GM21528 (cell line): ENCODE results near the gene XCL1.
"Not testable (repeated sequence)": the region's sequence is repeated elsewhere in the genome, so short reads cannot be mapped to it uniquely, and the experiment has no call there.

Source experiments
- ATAC-seq: cut with Tn5 transposase; IDR thresholded peaks from one replicate; pipeline ENCODE4 v1.9.1; 2021; ENCODE audit warnings: mild to moderate bottlenecking, moderate library complexity; ENCODE audit not compliant: unreplicated experiment, low FRiP score

Gene XCL1, protein sequence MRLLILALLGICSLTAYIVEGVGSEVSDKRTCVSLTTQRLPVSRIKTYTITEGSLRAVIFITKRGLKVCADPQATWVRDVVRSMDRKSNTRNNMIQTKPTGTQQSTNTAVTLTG

DNA sequence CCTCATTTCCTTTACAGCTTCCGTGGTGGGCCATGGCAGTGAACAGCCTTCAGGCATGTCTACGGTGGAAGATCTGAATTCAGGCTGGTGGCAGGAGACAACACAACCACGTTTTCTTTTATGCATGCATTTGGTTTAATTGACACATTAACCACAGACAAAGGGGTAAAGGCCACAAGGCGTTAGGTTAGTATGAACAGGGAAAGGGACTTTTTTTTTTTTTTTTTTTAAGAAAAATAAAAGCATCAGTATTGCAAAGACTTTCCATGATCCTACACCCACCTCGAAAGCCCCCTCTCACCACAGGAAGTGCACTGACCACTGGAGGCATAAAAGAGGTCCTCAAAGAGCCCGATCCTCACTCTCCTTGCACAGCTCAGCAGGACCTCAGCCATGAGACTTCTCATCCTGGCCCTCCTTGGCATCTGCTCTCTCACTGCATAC lies at the start of gene XCL1:
Gene XCL1, plus strand, starts transcription at position 361 of the 444 bp plus-strand sequence. Its CDS starts 33 bp downstream, at position 394.
- ATAC-seq = not testable (repeated sequence)

DNA sequence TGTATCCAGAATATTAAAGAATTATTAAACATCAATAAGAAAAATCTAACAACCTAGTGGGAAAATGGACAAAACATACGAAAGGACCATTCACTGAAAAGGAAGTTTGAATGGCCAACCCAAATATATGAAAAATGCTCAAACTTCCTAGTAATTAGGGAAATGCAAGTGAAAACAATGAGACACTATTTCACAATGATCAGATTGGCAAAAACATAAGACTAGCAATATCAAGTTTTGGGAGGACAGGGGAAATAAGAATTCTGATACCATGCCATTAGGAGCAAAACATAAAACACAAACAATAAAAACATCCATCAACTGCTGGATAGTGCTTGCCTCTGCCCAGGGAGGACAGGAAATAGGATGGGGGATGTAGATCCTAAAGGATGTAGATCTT lies 46.9 kb upstream of the XCL1 start:
- ATAC-seq = no peak

DNA sequence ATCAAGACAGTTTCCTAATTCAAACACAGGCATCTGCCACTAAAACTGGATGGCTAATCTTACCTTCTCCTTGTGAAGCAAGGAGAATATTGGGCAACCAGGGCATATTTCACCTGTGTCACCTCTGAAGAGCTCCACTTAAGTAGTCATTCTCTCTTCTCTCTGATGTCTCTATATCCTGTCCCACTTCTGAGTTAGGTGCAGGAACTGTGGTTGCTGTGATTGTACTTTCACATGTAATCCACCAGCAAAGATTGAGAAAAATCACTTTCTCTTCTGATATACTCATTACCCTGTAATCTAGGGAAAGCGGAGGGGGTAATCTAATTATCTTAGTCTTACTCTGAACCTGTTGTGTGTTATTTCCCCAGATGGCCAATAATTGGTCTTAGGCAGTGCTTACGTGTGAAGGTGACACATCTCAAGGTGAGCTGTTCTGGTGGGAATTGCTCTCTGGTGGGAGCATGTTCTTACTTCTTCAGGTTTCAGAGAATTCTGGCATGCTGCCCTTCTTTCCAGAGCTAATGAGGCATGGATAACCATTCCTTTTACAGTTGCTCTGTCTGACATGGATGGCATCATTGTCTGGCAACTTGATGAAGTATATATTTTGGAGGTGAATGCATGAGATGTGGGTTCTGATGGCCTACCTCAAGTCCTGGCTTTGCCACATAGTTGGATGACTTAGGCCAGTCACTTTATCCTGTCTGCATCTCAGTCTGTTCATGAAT lies 44.6 kb upstream of the XCL1 start:
- ATAC-seq = no peak

DNA sequence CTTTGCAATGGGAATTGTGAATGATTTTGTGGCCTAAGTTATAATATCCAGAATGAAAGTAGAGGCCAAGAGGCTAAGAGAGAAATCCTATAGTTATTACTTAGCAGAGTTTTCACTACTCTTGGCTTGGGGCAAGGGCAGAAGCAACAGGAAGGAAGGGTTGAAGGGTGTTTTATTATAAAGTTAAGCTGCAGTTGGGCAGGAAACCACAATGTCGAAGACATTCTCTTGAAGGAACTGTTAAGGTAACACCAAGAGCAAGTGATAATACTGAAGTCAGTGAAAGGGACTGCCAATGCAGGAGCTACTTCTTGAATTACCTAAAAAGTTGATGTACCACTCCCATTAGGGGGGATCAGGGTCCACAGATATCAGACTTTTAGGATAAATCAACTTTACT lies 40.9 kb upstream of the XCL1 start:
- ATAC-seq = no peak

DNA sequence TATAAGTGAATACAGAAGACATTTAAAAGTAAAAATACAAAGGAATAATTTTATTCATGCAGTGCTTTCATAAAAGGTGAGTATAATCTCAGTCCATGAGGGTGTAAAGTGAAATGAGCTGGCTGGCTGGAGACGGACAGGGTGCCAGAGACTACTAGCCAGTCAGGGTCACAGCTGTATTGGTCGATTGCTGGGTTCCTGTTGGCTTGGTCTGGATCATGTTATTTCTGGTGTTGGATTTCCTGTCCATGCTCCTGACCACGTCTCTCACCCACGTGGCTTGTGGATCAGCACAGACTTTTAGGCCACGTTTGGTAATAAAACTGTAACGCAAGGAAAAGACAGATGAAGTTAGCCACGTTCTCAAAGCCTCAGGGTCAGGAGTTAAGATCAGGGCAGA lies 35.6 kb upstream of the XCL1 start:
- not testable (repeated sequence) for ATAC-seq

DNA sequence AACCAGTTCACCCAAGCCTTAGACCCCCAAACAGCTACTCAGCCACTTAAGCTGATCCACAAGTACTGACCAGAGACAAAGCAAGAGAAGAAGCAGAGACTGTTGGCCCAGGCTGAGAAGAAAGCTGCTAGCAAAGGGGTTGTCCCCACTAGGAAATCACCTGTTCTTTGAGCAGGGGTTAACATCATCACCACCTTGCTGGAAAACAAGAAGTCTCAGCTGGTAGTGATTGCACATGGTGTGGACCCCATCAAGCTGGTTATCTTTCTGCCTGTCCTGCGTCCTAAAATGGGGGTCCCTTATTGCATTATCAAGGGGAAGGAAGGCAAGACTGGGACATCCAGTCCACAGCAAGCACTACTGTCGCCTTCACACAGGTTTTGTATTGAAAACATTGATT lies 33.4 kb upstream of the XCL1 start:
- ATAC-seq = not testable (repeated sequence)

DNA sequence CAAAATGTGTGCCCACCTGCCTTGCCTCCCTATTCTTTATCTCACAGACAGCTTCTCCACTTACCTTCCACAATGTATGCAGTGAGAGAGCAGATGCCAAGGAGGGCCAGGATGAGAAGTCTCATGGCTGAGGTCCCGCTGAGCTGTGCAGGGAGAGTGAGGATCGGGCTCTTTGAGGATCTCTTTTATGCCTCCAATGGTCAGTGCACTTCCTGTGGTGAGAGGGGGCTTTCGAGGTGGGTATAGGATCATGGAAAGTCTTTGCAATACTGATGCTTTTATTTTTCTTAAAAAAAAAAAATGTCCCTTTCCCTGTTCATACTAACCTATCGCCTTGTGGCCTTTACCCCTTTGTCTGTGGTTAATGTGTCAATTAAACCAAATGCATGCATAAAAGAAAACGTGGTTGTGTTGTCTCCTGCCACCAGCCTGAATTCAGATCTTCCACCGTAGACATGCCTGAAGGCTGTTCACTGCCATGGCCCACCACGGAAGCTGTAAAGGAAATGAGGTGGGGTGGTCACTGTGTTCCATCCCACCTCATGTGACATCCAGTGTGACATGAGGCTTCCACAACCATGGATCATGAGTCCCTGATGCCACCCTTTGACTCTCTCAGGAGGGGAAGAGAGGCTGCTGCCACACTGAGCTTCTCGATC lies 32.4 kb upstream of the XCL1 start, which contains the start of gene XCL2:
Gene XCL2, minus strand, starts transcription at position 158 of the 659 bp plus-strand sequence. Its CDS starts 33 bp downstream, at position 125.
- ATAC-seq = not testable (repeated sequence)

DNA sequence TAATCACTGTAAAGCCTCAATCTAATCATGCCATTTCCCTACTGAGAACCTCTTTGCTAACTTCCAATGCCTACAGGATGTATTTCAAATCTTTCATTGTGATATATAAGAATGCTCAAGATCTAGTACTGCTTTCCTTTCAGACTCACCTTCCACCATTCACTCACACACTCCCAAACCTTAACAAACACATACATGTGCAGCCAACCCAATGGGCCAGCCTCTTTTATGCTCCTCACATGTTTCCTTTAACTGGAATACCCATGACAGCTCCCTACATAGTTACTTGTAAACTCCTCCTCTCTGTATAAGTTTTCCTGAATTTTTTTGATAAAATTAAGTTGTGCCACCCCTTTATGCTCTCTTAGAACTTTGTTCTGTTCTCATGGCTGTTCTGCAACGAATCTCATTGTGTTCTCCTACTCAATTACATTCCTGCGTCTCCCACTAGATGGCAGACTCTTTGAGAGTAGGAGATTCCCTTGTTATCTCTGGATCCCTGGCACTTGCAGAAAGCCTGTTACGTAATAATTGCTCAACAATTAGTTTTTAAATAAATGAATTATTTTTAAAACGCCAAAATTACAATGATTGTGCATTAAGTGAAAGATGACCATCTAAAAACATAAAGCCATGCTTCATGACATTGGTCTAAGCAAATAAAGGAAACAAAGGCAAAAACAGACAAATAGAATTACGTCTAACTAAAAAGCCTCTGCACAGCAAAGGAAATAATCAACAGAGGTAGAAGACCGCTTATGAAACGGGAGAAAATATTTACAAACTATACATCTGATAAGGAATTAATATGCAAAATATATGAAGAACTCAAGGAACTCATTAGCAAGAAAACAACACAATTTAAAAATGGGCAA lies 30.5 kb upstream of the XCL1 start:
- ATAC-seq = not testable (repeated sequence)

DNA sequence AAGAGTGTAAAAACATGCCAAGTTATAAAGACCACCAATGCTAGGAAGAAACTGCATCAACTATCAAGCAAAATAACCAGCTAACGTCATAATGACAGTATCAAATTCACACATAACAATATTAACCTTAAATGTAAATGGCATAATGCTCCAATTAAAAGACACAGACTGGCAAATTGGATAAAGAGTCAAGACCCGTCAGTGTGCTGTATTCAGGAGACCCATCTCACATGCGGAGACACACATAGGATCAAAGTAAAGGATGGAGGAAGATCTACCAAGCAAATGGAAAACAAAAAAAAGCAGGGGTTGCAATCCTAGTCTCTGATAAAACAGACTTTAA lies 29.9 kb upstream of the XCL1 start:
- not testable (repeated sequence) for ATAC-seq

DNA sequence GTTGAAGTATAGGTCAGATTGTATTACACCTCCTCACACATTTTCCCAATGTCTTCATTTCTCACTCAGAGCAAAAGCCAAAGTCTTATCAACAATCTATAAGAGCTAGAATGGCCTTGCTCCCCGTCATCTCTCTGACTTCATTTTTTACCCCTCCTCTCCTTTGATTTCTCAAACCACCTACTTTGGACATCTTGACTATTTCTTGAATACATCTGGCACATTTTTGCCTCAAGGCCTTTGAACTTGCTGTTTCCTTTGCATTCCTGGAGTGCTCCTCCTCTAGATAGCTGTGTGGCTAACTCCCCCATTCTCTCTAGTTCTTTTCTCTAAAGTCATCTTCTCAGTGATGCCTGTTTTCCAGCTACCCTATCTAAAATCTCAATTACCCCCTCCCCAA lies 25.4 kb upstream of the XCL1 start:
- ATAC-seq = no peak

DNA sequence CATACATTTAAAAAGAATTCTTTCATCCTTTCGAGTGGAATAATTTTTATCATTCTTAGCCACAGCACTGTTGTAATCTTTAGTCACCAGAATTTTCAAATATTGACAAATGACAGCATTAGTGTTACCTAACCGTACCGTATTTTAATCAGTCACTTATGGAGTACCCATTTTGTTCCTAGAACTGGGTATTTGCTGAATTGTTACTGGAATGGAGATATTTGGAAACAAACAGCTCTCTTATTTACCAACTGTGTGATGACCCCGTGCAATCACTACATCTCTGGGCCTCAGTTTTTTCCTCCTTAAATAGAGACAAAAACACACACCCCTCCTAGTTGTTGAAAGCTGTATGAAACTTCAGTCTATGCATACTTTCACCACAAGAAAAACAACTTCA lies 24.7 kb upstream of the XCL1 start:
- ATAC-seq = no peak

DNA sequence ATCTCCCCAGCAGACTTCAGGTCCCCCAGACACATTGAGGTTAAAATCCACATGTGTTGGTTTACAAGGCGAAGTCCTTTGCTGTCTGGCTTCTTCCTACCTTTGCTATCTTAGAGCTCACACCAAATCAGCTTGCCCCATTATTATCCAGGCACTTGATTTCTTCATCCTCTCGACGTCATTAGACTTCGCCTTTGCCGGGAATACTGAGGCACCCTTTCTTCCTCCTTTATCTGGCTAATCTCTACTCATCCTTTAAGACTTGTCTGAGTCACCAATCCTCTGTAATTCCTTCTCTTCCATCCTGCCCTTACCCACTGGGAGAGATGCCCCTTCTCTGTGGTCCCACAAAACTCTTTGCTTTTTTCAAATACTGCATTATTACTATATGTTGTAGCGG lies 23.4 kb upstream of the XCL1 start:
- no peak for ATAC-seq

DNA sequence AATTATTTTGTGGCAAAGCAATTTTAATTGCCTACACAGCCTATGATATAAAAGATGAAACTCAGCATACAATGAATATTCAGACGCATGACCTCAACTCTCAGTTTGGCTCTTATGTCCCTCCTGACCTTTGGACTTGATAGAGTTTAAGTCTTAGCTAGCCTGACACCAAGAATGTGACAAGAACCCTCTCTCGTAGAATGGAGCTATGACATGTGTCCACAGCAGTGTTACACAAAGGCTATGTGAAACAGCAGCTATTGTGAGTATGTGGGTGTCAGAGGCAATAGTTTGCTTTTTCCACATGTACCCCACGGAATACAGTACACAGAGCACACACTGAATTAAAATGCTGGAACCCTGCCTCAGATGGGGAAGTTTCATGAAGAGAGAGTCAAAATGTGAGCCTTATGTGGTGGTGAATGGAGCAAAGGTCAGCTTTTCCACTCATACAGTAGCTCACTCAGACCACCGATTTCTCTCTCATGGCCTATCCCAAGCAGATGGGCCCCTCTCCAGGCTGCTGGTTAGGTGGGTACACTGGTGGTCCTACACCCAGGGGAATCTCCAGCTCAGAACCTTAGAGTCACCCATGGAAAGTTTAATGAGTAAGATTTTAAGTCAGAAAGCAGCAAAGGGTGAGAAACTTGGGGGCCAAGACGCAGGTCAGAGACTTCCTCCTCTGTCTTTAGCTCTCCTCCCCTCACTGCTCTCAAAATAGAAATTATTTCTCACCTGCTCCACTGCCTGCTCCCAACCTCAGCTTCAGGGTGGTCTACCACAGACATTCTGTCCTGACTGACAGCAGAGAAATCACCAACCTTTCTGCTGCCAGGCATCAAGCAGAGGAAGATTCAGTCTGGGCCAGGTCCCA lies 22.5 kb upstream of the XCL1 start:
- no peak for ATAC-seq

DNA sequence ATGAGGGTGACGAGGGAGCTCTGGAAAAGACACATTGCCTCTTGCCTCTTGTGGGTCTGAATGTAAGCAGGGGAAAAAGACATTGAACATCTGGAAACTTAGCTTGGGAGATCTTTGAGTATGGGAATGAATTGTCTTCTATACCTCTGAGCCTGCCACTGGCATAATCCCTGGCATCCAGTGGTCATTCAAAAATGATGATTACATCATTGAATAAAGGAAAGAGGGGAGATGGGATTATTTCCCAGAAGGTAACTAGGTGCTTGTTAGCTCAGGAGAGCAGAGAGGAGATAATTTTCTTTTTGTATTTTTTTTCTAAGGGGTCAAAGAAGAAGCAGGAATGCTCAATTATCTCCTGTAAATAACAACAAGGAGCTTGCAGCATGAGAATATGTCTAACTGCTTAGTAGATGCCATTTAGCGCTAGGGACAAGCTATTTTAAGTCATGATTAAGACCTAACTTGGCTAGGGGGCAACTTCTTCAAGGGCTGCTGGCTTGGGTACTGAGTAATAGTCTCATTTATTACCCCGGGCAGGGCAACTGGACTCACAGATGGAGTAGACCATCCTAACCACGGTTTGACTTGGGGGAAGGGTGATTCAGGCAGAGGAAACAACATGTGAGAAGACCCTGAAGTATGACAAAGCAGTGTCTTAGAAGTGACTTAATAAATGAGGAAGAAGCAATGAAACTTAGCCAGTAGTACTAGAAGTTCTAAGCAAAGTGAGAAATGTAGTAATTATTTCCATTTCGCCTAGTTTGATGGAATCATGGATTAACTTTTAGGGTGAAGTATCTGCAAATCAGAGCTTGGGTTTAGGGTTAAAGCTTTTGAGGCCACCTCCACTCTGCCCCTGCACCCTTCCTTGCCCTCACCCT lies 21.6 kb upstream of the XCL1 start:
- no peak for ATAC-seq

DNA sequence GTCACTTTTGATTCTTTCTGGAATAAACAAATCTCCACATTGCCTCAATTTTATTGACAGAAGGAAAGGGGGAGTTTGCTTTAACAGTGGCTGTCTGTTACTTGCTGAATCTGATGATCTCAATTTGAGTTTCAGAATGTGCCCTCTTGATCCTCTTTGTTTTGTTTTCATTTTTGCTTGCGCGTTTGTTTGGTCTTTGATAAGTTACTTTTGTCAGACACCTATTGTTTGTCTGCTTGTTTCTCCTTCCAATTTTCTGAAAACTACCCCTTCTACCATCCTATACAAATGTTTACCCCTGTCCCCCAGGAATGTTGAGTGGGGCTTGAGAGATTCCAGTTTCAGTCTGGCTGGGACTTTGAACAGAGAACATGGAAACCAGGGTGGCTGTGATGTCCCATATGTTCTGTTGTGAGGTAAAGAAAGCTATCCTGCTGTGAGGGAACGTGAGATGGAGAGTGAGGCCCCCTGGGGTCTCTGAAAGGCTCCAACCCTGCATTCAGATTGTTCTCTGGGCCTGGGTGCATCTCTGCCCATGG lies 20.8 kb upstream of the XCL1 start:
- ATAC-seq = no peak

DNA sequence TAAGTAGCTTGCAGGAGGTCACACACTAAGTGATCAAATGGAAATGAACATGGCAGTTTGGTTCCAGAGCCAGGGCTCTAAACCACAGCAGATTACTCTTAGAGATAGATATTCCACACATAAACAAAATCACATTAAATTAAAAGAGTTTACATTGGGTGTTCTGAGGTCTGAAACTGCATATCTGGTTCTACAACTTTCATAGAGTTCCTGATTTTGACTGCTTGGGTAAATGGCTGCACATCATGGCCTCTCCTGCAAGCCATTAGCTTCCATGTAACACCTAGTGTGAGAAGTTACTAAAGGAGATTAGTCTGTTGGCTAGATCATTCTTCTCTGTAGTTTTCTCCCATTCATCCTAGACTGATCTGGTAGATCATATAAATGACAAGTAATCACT lies 19.8 kb upstream of the XCL1 start:
- no peak for ATAC-seq

DNA sequence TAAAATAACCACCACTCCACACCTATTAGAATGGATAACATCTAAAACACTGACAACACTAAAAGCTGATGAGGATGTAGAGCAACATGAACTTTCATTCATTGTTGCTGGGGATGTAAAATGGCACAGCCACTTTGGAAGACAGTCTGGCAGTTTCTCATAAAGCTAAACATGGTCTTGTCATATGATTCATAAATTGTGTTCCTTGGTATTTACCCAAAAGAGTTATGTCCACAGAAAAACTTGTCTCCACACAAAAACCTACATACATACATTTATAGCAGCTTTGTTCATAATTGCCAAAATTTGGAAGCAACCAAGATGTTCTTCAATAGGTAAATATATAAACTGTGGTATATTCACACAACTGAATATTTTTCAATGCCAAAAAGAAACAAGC lies 16.0 kb upstream of the XCL1 start:
- no peak for ATAC-seq

DNA sequence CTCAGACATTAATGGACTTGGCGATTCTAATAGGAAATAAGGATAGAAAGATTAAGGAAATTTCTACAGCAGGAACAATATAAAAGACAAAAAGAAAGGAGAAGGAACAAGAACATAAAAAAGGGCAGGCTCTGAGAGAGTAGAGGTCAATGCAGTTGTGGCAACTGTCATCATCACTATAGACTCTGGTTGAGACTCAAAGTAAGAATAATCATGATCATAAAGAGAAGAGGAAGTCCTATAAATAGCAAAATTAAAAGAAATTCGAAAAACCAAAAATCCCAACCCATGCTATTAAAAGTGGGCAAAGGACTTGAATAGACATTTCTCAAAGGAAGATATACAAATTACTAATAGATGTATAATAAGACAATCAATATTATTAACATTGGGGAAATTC lies 14.4 kb upstream of the XCL1 start:
- ATAC-seq = no peak

DNA sequence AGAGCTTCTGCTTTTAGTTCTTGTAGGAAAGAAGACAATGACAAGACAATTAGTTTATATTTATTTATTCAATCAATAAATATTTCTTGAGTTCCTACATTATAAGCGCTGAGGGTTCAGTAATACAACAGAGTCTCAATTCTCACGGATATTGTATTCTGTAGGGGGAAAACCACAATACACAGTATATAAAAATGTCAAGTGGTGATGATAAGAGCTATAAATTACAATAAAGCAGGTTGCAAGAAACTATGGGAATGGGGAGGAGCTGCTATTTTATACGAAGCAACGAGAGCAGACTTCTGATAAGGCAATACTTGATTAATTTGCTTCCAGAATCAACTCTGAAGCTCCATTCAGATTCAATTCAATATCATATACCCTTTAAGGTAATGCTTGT lies 10.6 kb upstream of the XCL1 start:
- ATAC-seq = no peak
